Heart left ventricle (tissue), 13 donors: ENCODE results near the gene TGM1.

Experiments
- CTCF ChIP-seq, 12 donors: fragments of 200-600 bp; sonication (generic) in 4 of 12; IDR thresholded peaks; one replicate each; pipeline versions ENCODE4 v1.5.0 to v1.8.0; 2018 to 2022; ENCODE audit warnings: antibody characterized with exemption in 12 of 12, mild to moderate bottlenecking in 5 of 12
- POLR2A ChIP-seq, 2 donors: fragments of 450-650 bp; IDR thresholded peaks; one replicate each; pipeline ENCODE4 v1.6.1; 2017; ENCODE audit warnings: antibody characterized with exemption in 2 of 2, mild to moderate bottlenecking in 2 of 2, moderate library complexity in 2 of 2
- donor health status: ischemic (EF 13 %, LVEDD 7.1; RV severe dilation, severe dysfunction).
- donor health status: DM: no; HTN: yes; CAD: no.
- donor health status: DM: no; HTN: no; CAD: no.
- donor health status: ischemic (EF 25% LVEDD 6.9; RV normal size, moderate dysfunction).
- donor health status: ischemic (EF 25% LVEDD 5.7; RV mildly dilated, moderate dysfunction).
- donor health status: ischemic (EF 35%, LVEDD 5.7; RV mildly dilated, moderate dysfunction).
- donor health status: nonischemic (EF 11% LVEDD 7.7; RV severe dilation, severe dysfunction).
- donor health status: DM: yes; HTN: yes; CAD: no.
- donor health status: PGD.
- donor health status: ischemic (EF 29% LVEDD 5.4; RV normal size, mild dysfunction).
- donor health status: nonischemic (EF 23%, LVEDD 6.1; RV moderate dilation, normal function).

GRCh38 chr14:24286996-24287395 is 24.0 kb upstream of the TGM1 start:
- TF ChIP-seq POLR2A (IDR thresholded peaks at IDR 0.05) (no peak), CTCF (IDR thresholded peaks at IDR 0.05) (no peak)
